HT1080 (cell line): ENCODE measurements around the gene CLASP2. TPM values are rescaled to one million over a fixed set of nuclear protein-coding genes. Genes with fewer than 3 reads are reported as not detected.
"Not testable (repeated sequence)": the region's sequence is repeated elsewhere in the genome, so short reads cannot be mapped to it uniquely, and the experiment has no call there.

Experiments used
- DNase-seq: peaks from one replicate; pipeline ENCODE4 v3.0.0-alpha.2; 2015; ENCODE audit warnings: low read depth
- polyA plus RNA-seq, 2 experiments: library from polyadenylated mRNA; depleted of rRNA; stranded (reverse); fragments of >200 nt; gene quantifications; 2 replicates each; pipeline ENCODE4 v1.2.3, GENCODE V29; 2015
- total RNA-seq: library from RNA; depleted of rRNA; stranded (reverse); fragments of >200 nt; shearing (Covaris generic); gene quantifications from 2 replicates; pipeline ENCODE4 v1.2.3, GENCODE V29; 2014; rRNA removed

Gene CLASP2
- 39.7 and 74.2 TPM in 2 replicates for total RNA-seq
- 18.8 and 19.0 TPM in 2 replicates for polyA plus RNA-seq (2015; cell fraction: cytosol; rRNA removed)
- polyA plus RNA-seq (2015; cell fraction: nucleus; rRNA removed), result 33.3 and 36.8 TPM in 2 replicates

- DNase-seq, result peak; percentile 86
Observed at GRCh38 chr3:33717866-33718594, at the start of gene CLASP2. Gene CLASP2 (minus strand): TSS chr3:33718254. CDS start chr3:33718002, 252 bp downstream.

GRCh38 chr3:33758864-33759263 lies 40.8 kb upstream of the CLASP2 start:
- DNase-seq, result peak; percentile 48

DNA sequence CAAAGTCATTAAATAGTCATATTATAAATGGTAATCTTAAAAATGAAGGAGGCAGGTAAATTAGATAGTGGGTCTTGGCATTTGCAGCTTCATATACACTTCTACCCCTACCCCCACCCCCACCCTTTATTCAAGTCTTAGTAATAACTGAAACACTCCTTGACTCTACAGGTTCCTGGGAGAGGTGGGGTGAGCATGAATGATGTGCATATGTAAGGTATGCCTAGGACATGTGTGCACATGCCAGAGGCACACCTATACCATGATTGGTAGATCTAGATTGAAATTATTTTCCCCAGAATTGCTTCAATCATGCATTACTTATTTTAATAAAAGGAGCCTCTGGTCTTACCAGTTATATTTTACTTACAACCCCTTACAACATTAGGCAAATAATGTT lies 40.2 kb upstream of the CLASP2 start:
- no peak for DNase-seq

DNA sequence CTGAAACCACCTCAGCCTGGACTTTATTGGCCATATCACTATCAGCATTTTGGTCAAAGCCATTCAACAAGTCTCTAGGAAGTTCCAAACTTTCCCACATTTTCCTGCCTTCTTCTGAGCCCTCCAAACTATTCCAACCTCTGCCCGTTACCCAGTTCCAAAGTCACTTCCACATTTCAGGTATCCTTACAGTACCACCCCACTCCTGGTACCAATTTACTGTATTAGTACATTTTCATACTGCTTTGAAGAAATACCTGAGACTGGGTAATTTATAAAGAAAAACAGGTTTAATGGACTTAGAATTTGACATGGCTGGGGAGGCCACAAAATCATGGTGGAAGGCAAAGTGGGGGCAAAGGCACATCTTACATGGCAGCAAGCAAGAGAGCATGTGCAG lies 36.3 kb upstream of the CLASP2 start:
- DNase-seq, result not testable (repeated sequence)

- DNase-seq, result no peak
Observed at GRCh38 chr3:33751336-33751735, 33.3 kb upstream of the CLASP2 start.

GRCh38 chr3:33750211-33750548 lies 32.1 kb upstream of the CLASP2 start:
- DNase-seq, result no peak

- DNase-seq, result no peak
Observed at GRCh38 chr3:33749546-33750210, 31.6 kb upstream of the CLASP2 start.

- DNase-seq, result no peak
Observed at GRCh38 chr3:33746416-33747116, 28.5 kb upstream of the CLASP2 start.

DNA sequence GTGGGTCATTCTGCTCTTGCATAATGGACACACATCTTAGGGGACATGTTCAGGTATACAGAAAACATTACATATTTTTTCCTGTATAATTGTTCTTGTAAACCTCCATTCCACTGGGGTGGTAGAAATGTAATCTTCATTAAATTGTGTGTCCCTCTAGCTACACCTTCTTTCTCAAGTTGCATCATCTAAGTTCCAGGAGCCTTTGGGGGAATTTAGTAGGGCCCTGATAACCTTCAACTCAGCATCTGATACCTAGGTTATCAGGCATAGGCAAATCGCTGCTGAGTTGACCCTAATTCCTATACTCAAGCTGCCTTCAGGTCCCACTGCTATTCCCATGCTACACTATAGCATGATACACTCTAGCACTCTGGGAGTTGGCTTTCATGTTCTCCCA lies 19.1 kb upstream of the CLASP2 start:
- no peak for DNase-seq

GRCh38 chr3:33732394-33732793 lies 14.3 kb upstream of the CLASP2 start:
- no peak for DNase-seq

DNA sequence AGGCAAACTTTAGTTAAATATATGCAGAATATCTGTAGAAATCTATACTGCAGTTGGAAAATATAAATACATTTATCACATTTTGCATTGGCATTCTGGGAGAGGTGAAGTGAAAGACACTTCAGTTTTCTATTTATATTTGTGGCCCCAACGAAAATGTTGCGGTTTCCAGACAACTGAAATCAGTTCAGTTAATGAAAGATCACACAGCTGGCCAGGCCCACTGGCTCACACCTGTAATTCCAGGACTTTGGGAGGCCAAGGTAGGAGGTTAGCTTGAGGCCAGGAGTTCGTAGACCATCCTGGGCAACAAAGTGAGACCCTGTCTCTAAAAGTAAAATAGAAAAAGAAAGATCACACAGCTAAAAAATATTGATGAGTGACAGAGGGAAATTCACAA lies 11.9 kb upstream of the CLASP2 start:
- no peak for DNase-seq

DNA sequence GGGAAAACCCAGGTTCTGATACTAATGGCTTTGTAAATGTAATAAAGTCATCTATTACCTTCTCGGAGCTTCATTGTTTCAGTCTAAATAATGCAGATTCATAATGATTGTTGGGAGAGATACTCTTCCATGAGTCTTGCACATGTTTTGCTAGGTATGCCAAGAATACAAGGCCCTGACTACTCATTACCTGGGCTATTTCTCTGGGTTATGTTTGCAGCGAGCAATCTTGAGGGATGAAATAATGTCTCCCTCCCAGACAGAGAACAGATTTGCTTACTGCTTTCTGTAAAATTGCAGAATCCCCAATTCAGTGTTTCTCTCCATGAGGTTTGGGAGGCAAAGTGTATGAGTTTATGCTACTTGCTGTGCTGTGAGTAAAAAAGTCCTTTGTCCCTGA lies 6.2 kb upstream of the CLASP2 start:
- DNase-seq, result no peak

- peak; percentile 23 for DNase-seq
Observed at GRCh38 chr3:33722626-33723370, 4.7 kb upstream of the CLASP2 start.

DNA sequence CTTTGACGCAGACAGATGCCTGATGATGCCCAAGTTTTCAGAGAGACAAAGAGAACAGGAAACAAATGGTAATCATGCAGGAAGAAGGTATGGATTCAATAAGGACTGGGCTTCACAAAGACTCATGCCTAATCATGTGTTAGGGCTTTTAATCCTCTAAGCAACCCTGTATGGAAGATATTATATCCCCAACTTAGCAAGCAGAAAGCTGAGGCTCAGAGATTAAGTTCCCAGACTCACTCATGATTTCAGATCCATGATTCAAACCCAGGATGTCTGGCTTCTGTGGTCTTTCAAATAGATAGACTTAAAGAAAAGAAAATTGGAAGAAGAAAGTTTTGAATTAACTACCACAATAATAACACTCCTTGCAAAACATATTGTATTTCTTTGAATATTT lies 4.1 kb upstream of the CLASP2 start:
- DNase-seq, result no peak

GRCh38 chr3:33718595-33718907 lies 497 bp upstream of the CLASP2 start:
- no peak for DNase-seq

DNA sequence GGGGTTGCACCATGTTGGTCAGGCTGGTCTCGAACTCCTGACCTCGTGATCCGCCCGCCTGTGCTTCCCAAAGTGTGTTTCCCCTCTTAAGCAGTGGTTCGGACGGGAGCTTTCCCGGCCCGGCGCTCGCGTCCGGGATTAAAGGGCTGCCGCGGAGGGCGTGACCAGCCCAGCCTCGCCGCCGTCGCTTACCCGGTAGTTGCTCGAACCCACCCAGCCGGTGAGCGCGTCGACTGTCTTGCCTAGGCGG lies 513 bp downstream of the CLASP2 start:
- peak; percentile 69 for DNase-seq

DNA sequence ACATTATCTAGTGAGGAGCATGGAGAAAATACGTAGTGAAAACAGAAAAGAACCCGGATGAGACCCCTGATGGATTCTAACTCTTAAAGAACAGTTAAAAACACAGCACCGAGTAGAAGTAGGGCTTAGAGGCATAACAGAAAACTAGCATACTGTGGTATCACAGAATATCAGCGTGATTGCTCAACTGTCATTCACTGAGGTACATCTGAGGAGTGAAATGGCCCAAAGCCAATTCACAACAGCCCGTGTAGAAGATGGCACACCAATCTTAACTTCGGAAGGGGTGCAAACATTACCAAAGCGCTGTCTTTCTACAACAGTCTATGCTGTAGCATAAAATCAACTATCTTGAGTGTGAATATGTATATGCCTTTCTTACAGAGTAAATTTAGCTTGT lies 1.8 kb downstream of the CLASP2 start:
- DNase-seq, result no peak

DNA sequence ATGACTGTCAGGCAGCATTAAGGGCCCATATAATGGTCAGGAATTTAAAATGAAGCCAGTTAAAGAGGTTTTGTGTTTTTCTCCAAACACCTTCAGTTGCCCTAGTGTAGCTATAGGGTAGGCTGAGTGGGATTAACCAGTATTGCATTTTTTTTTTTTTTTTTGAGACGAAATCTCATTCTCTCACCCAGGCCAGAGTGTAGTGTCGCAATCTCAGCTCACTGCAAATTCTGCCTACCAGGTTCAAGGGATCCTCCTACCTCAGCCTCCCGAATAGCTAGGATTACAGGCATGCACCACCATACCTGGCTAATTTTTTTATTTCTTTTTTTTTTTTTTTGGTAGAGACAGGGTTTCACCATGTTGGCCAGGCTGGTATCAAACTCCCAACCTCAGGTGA lies 7.0 kb downstream of the CLASP2 start:
- DNase-seq, result no peak

DNA sequence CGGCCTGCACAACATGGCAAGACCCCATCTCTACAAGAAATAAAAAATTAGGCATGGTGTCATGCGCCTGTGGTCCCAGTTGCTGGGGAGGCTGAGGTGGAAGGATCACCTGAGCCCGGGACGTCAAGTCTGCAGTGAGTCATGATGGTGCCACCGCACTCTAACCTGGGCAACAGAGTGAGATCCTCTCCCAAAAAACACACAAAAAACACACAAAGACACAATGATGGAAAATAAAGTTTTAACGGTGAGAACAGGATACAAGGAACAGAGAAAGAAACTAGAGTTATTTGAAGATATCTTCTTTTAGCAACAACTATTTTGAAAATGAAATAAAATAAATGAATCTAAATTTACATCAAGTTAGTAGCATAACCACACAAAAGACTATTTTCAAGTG lies 12.0 kb downstream of the CLASP2 start:
- DNase-seq, result no peak

GRCh38 chr3:33704891-33705290 lies 13.2 kb downstream of the CLASP2 start:
- DNase-seq, result peak; percentile 26

- DNase-seq, result no peak
Observed at GRCh38 chr3:33699275-33699674, 18.8 kb downstream of the CLASP2 start.

- no peak for DNase-seq
Observed at GRCh38 chr3:33694944-33695343, 23.1 kb downstream of the CLASP2 start.
